ENCODE results near the gene BSND. TPM values are rescaled to one million over a fixed set of nuclear protein-coding genes. Genes with fewer than 3 reads are reported as not detected.

Gene BSND
- total and polyA plus RNA-seq, 9 donors: 0.10 to 0.46 (median 0.10) TPM; not detected in 6

GRCh38 chr1:54972436-54972835 lies 26.3 kb upstream of the BSND start:
- intact Hi-C loops (cut with DNase I): no loop called here
- WGBS, 3 donors: 85 to 92% (median 87%) methylated on average over 4 of the region's 4 CpGs
- no peaks in the 10 kb centered on the region for H3K36me3 ChIP-seq
- H3K27me3 ChIP-seq: no peaks in the 10 kb centered on the region
- no peaks in the 10 kb centered on the region for H3K9me3 ChIP-seq
- H3K4me3 ChIP-seq: no peak overlapping the region
- H3K4me1 ChIP-seq (ENCODE audit: insufficient read depth): no peaks in the 10 kb centered on the region
- no peak for DNase-seq
- no peak overlapping the region for H3K27ac ChIP-seq
- TF ChIP-seq EP300 (IDR thresholded peaks at IDR 0.05) (no peak), POLR2A (IDR thresholded peaks at IDR 0.05) (no peak)
- TF ChIP-seq, protein P1, sequence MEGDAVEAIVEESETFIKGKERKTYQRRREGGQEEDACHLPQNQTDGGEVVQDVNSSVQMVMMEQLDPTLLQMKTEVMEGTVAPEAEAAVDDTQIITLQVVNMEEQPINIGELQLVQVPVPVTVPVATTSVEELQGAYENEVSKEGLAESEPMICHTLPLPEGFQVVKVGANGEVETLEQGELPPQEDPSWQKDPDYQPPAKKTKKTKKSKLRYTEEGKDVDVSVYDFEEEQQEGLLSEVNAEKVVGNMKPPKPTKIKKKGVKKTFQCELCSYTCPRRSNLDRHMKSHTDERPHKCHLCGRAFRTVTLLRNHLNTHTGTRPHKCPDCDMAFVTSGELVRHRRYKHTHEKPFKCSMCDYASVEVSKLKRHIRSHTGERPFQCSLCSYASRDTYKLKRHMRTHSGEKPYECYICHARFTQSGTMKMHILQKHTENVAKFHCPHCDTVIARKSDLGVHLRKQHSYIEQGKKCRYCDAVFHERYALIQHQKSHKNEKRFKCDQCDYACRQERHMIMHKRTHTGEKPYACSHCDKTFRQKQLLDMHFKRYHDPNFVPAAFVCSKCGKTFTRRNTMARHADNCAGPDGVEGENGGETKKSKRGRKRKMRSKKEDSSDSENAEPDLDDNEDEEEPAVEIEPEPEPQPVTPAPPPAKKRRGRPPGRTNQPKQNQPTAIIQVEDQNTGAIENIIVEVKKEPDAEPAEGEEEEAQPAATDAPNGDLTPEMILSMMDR (IDR thresholded peaks at IDR 0.05): no peak

DNA sequence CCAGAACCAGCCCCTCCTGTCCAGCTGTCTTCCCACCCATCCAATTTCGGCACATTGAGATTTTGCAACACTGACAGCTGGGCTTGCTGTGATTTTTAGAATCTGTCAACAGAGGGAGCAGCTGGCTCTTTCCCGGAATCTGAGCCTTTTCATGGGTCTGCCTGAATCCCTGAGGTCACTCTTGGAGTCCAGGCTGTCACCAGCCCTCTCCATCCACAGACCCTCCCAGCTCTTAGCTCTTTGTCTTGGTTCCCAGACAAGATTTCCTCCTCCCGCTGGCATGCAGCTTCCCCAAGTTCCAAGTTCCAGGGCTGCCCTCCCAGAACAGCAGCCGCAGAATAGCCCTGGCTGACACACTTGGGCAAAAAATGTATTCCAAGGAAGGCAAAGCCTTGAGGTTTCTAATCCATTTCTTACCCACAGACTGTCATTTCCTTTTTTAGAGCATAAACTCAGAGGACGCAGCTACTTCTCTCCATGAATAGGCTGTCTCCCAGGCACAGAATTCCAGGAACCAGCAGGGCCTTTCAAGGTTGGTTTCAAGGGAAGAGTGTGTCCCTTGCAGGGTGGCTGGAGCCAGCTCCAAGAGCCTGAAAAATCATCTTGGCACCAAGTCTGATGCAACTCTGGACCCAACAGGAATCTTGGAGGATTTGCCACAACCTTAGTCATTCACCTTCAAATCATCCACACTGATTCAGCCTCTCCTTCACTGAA lies 25.4 kb upstream of the BSND start:
- no peaks in the 10 kb centered on the region for H3K27me3 ChIP-seq
- peak in 1 of 5 donors; percentile 25 for DNase-seq
- 35 to 42% (median 38%) methylated on average over 5 of the region's 5 CpGs for WGBS, 3 donors
- no peak overlapping the region for H3K27ac ChIP-seq
- no peaks in the 10 kb centered on the region for H3K36me3 ChIP-seq
- H3K9me3 ChIP-seq: no peaks in the 10 kb centered on the region
- no peaks in the 10 kb centered on the region for H3K4me1 ChIP-seq (ENCODE audit: insufficient read depth)
- no peak for TF ChIP-seq EP300 (IDR thresholded peaks at IDR 0.05)
- intact Hi-C loops (cut with DNase I): no loop called here
- no peak overlapping the region for H3K4me3 ChIP-seq

DNA sequence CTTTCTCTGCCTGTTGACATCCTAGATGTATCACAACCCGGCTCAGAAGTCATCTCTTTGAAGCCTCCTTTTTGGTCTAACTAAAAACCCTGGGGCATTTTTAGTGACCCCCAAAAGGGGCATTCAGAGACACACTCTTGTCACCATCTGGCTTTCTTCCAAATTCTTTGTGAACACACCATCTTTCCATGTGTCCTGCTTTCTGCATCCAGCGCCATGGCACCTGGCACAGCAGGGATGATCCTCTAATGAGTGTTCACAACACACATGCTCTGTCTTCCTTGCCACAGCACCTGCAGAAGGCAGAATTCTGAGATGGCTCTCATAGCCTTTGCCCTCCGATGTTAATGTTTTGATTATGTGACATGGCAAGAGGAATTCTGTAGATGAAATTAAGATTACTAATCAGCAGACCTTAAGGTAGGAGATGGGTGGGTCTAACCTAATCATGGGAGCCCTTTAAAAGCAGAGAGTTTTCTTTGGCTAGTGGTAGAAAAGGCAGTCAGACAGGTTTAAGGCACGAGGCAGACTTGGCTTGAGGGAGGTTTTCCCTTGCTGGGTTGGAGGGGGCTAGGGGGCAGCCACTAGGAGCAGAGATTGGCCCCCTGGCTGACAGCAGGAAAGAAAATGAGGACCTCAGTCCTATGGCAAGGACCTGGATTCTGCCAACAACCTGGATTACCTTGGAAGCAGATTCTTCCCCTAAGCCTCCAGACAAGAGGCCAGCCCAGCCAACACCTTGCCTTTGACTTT lies 23.2 kb upstream of the BSND start:
- no peak overlapping the region for H3K27ac ChIP-seq
- intact Hi-C loops (cut with DNase I): no loop called here
- no peaks in the 10 kb centered on the region for H3K27me3 ChIP-seq
- H3K4me1 ChIP-seq (ENCODE audit: insufficient read depth): no peaks in the 10 kb centered on the region
- no peaks in the 10 kb centered on the region for H3K9me3 ChIP-seq
- no peak overlapping the region for H3K4me3 ChIP-seq
- no peaks in the 10 kb centered on the region for H3K36me3 ChIP-seq
- no peak for DNase-seq
- no peak for TF ChIP-seq POLR2A (IDR thresholded peaks at IDR 0.05)
- TF ChIP-seq, protein P1 (IDR thresholded peaks at IDR 0.05): no peak
- no peak for TF ChIP-seq EP300 (IDR thresholded peaks at IDR 0.05)
- WGBS, 3 donors: 58 to 67% (median 65%) methylated on average over 4 of the region's 4 CpGs

DNA sequence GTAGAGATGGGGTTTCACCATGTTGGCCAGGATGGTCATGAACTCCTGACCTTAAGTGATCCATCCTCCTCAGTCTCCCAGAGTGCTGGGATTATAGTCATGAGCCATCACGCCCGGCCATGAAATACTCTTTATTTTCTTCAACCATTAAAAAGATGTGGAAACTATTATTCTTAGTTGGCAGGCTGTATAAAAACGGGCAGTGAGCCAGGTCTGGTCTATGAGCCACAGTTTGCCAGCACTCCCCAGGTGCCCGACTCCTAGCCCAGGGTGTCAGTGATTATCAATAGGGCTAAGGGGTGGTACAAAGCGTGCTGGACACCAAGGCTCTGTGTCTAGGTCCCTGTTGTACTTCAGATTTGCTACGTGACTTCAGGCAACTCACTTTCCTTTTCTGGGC lies 22.0 kb upstream of the BSND start:
- WGBS, 3 donors: 80 to 85% (median 81%) methylated on average over 6 of the region's 6 CpGs
- Histone ChIP-seq H3K4me3 (no peak overlapping the region), H3K27me3 (no peaks in the 10 kb centered on the region), H3K9me3 (no peaks in the 10 kb centered on the region), H3K36me3 (no peaks in the 10 kb centered on the region), H3K4me1 (ENCODE audit: insufficient read depth) (no peaks in the 10 kb centered on the region), H3K27ac (no peak overlapping the region)
- TF ChIP-seq EP300 (IDR thresholded peaks at IDR 0.05): no peak
- TF ChIP-seq, protein P1 (IDR thresholded peaks at IDR 0.05): no peak
- no peak for TF ChIP-seq POLR2A (IDR thresholded peaks at IDR 0.05)
- intact Hi-C loops (cut with DNase I): no loop called here
- DNase-seq: no peak

Measured in ovary (tissue), 9 donors.